Measurements from ENCODE around the gene NDUFS5.
"Not testable (repeated sequence)": the region's sequence is repeated elsewhere in the genome, so short reads cannot be mapped to it uniquely, and the experiment has no call there.

Gene NDUFS5

GRCh38 chr1:39026051-39026865 is at the start of gene NDUFS5:
Gene NDUFS5 (plus strand): TSS chr1:39026350. CDS start chr1:39028725, 2,375 bp downstream.
- DNase-seq (ENCODE audit: low read depth in 2 of 2), result peak; percentile 79 to 81

GRCh38 chr1:38977399-38978244 is 48.5 kb upstream of the NDUFS5 start:
- DNase-seq (ENCODE audit: low read depth in 2 of 2), result not testable (repeated sequence)

- DNase-seq (ENCODE audit: low read depth in 2 of 2), result not testable (repeated sequence)
Measured at GRCh38 chr1:38978245-38978542, 48.0 kb upstream of the NDUFS5 start.

GRCh38 chr1:38979380-38979779 is 46.8 kb upstream of the NDUFS5 start:
- DNase-seq (ENCODE audit: low read depth in 2 of 2), result not testable (repeated sequence)

GRCh38 chr1:38989979-38990378 is 36.2 kb upstream of the NDUFS5 start:
- no peak for DNase-seq (ENCODE audit: low read depth in 2 of 2)

DNA sequence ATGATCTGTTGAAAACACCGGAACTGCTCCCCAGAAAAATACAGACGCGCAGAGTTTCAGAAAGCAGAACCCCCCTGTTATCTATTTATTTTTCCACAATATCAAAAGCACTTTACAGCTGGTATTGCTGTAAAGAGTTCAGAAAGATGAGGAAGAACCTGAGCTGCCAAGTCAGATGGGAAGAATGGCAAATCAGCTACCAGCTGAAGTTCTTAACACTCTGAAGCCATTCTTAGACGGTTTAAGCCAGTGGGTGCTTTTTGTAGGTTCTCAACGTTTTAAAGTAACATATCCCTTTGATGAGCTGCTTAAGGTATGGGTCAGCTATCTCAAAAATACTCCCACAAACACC is 35.8 kb upstream of the NDUFS5 start:
- no peak for DNase-seq (ENCODE audit: low read depth in 2 of 2)

- DNase-seq (ENCODE audit: low read depth in 2 of 2), result peak; percentile 91 to 93
Measured at GRCh38 chr1:38990738-38991637, 35.2 kb upstream of the NDUFS5 start, which contains the start of gene AKIRIN1. Gene AKIRIN1 (plus strand): TSS chr1:38991276. CDS start chr1:38991381, 105 bp downstream.

GRCh38 chr1:38991638-38992411 is 34.3 kb upstream of the NDUFS5 start:
- DNase-seq (ENCODE audit: low read depth in 2 of 2), result no peak

DNA sequence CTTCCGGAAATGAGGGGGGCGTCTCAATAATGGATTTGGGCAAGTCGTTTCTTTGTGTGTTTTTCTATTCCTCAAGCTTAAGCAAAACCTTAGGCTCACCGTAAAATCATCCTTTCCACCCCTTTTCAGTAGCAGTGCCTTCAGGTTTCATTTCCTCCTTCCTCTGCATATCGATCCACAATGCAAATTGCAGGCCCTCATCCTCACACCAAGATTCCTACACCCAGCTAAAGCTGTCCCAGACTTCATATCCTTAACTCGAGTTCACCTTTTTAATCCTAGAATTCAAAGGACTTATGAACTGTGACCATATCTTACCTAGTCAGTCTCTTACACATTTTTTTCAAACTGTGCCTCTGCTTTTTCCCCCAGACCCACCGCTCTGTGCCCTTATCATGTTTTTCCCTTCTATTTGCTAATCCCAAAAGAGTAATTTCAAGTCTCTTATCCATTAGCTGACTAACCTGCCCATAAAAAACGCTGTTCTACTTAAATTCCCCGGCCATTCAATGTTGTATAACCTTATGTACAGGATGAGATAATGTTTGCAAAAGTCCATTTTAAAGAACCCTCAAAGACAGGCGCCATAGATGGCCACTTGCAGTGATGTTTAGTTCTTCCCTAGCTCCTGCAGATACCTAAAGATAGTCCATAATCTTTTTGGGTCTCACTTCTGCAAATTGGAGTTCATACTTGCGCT is 33.6 kb upstream of the NDUFS5 start:
- no peak for DNase-seq (ENCODE audit: low read depth in 2 of 2)

- no peak for DNase-seq (ENCODE audit: low read depth in 2 of 2)
Measured at GRCh38 chr1:38994196-38994595, 32.0 kb upstream of the NDUFS5 start.

GRCh38 chr1:38997034-38997900 is 28.9 kb upstream of the NDUFS5 start:
- DNase-seq (ENCODE audit: low read depth in 2 of 2), result no peak

GRCh38 chr1:38997901-38998190 is 28.3 kb upstream of the NDUFS5 start:
- DNase-seq (ENCODE audit: low read depth in 2 of 2), result no peak

DNA sequence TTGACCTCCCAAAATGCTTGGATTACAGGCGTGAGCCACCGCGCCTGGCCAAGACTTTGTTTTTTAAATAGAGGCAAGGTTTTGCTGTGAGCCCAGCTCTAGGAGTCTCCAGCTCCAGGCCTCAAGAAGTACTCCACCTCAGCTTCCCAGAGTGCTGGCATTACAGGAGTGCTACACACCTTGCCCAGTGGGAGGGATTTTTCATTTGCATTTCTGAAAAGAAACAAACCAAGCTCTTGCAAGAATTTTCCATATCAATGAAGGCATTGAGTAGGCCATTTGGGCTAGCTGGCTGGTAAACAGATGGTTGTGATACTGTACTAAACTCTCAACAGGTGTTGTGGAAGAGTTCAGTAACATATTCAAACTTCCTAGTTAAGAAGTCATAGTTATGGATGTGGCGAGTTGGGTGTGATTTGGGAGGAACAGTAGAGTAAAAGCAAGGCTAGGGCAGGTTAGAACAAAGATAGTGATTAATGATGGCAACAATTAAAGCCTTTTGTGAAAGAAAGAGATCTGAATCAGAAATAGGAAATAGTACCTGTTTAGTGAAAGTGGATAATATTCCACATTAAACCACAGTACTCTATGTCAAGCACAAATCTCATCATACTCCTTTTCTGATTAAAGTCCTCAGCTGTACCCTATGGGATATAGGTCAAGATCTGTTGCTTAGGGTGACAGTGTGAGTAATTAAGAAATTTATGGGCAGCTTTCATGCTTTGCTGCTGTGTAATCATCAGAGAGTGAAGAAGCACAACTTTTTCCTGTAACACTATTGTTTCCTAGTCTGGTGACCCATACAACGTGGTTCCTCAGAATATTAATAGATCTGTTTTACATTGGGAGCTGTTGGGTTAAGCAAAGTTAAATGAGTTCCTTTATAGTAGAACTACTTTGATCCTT is 24.4 kb upstream of the NDUFS5 start:
- DNase-seq (ENCODE audit: low read depth in 2 of 2), result no peak

GRCh38 chr1:39003281-39003680 is 22.9 kb upstream of the NDUFS5 start:
- DNase-seq (ENCODE audit: low read depth in 2 of 2), result no peak

DNA sequence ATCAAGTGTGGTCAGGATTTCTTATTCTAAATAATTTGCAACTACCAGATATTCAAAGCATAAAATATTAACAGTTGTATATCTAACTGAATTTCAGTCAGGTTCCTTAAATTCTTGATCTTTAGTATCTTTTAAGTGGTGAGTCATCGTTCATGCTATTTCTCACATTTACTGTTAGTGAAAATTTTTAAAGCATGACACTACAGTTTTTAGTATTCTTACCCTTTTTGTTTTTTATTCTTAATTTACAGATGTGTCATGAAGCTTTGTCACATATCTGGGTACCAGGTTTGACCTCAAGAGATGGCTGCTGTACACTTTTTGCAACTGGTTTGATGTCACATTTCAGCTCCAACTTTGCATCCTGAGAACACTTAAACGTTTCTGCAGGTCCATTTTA is 22.4 kb upstream of the NDUFS5 start:
- DNase-seq (ENCODE audit: low read depth in 2 of 2), result no peak

DNA sequence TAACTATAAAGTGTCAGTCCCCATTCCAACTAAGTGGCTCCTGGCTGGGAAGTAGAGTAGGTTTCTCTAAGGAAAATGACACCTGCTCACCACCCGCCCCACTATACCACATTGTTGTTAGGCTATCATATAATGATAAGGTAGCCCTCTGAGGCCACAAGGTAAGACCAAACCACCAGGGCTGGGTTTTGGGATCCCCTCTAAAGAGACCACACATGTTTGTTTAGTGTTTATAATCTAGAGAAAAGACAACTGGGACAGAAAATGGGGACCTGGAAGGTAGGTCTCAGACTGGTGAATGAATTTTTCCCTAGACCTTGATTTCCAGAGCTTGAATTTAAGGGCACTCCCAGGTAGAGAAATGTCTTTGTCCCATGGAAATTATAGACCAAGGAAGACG is 19.9 kb upstream of the NDUFS5 start:
- no peak for DNase-seq (ENCODE audit: low read depth in 2 of 2)

GRCh38 chr1:39006726-39007645 is 19.2 kb upstream of the NDUFS5 start:
- no peak for DNase-seq (ENCODE audit: low read depth in 2 of 2)

GRCh38 chr1:39014956-39015355 is 11.2 kb upstream of the NDUFS5 start:
- not testable (repeated sequence) for DNase-seq (ENCODE audit: low read depth in 2 of 2)
